Ammon's horn (tissue), 1 donor: Measurements from ENCODE around the gene DNASE2.

Experiments
- DNase-seq: peaks from one replicate; pipeline ENCODE4 v3.0.0-alpha.2; 2016; ENCODE audit warnings: low spot score

DNASE2 gene

DNA sequence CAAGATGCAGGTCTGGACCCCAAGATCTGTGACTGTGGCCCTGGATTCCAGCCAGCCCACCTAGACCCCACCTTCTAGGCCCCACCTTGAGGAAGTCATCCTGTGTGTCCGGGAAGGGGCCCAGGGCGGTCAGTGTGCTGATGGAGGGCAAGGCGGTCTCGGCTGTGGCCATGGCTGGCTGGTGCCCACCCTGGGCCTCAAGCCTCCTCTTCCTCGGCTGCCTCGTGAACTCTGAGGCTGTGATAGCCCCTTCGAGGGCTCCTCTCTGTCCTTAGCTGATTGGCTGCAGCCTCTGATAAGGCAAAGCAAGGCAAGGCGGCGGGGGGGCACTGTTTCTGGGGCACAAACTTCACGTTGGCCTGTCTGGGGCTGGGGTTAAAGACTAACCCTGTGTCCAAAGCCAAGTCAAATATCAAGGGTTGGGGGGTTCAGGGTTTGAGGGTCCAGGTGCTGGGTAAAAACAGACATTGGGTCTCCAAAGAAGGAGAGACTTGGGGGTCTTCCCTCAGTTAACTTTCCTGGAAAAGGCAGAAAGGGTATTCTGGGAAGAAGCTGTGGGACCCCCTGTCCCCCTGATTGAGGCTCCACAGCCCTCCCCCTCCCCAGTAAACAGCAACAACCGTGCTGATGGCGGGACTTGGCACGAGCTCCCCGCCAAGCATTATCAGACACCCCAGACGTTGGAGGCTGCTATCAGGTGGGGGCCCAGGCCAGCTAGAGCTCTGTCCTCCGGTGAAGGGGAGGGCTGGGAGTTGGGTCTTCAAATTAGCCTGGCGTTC lies 5.9 kb upstream of the DNASE2 start, which contains the start of gene KLF1:
KLF1 (minus strand) TSS at position 233 of the 779 bp plus-strand sequence; CDS start at position 172, 61 bp downstream.
- DNase-seq = no peak

DNA sequence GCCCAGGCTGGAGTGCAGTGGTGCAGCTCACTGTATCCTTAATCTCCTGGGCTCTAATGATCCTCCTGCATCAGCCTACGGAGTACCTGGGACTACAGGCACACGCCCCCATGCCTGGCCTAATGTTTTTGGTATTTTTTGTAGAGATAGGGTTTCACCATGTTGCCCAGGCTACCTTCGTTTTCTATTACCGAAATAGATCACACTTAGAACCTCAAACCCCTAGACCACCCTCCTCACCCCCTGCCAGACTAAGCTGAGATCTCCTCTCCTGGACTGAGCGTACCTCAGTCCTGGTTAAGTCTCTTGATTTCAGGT lies 5.4 kb upstream of the DNASE2 start:
- DNase-seq = no peak

DNA sequence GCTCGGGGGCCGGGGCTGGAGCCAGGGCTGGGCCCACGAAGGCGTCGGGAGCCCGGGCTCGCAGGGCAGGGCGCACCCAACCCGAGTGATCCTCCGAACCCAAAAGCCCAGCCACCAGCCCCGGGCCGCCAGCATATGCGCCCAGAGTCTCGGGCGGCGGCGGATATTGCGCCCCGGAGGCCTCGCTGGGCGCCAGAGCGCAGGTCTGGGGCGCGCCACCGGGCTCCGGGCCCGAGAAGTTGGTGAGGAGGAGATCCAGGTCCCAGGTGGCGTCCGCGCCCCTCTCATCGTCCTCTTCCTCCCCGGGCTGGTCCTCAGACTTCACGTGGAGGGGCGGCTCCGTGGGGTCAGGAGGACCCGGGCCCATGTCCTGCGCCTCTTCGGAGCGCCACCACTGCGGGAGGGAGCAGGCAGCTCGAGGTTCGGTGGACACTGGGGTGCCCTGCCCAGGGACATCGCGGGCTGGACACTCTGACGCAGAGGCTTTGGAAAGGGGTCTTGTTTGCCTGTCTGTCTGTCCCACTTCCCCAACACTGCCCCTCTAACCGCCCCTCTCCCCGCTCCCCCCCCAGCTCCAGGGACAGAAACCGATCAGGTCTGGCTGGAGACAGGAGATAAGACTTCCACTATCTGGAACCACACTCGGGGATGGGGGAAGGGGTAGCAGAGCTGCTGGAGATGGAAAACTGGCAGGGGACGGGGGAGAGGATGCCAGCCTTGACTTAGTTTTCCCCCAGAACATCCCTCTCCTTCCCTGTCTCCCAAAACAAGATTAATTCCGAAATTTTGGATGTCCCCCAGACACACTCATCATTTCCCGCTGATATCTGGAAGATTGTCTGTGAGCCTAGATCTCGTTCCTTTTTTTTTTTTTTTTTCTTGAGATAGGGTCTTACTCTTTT lies 4.8 kb upstream of the DNASE2 start:
- no peak for DNase-seq

DNA sequence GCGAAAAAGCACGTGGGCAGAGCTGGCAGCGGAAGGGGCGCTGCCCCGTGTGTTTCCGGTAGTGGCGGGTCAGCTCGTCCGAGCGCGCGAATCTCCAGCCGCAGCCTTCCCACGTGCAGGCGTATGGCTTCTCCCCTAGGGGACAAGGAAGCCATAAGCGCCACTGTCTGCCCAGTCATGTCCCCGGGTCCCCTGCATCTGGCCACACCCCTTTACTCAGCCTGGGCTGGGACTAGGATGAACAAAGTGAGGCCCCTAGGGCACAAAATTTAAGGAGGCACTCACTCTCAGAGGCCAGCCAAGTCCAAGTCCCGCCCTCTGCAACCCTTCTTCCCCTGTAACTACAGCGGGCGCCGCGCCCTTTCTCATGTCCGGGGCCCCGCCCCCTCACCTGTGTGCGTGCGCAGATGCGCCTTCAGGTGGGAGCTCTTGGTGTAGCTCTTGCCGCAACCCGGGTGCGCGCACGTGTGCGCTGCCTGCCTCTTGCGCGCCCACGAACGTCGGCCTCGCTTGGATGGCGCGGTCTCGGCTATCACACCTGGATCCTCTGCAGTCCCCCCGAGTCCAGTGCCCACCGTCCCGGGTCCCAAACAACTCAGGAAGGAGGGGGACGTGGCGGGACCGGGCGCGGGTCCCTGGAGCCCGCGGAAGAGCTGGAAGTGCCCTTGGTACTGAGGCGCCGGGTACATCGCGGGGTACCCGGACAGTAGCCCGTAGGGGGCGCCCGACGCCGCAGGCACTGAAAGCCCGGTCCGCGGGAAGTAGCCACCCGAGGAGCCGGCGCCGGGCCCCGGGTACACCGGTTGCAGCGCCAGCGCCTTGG lies 3.9 kb upstream of the DNASE2 start:
- DNase-seq = no peak

DNA sequence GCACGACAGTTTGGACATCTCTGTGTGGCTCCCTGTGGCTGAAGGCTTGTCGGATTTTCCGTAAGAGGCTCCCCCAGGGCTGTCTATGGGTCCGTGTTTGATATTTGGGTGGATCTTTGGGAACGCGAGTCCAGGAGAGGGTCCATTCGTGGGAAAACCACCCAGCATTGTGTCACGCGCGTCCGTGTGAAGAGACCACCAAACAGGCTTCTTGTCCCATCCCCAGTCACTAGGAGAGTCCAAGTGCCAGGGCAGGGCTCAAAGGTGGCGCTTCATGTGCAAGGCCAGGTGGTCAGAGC lies 3.3 kb upstream of the DNASE2 start:
- DNase-seq = no peak

DNA sequence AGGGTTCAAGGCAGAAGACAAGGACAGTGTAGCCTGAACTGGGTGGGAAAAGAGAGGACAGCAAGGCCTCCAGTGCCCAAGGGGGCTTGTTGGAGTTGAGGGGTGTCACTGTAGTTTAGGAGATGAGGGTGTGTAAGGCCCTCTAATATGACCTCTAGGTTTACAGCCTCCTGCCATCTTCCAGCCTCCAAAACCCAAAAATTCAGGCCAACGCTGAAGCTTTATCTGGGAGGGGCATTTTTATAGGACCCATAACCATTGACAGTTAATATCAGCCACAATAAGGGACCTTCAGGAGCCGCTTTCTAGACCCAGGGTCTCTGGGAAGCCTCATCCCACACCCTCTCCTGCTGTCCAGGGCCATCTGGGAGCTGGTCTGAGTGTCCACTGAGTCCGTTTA lies 3.0 kb upstream of the DNASE2 start:
- DNase-seq = no peak

DNA sequence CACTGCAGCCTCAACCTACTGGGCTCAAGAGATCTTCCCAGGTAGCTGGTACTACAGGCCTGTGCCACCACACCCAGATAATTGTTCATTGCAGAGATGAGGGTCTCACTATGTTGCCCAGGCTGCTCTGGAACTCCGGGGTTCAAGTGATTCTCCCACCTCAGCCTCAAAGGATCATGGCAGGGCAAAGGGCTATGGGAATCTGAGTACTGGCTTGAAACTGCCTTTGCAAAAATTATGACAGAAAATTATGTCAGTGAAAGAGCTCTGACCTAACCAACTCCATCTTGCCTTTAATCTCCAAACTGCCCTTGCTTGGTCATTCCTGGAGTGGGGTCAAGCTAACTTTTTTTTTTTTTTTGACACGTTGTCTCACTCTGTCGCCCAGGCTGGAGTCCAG lies 1.3 kb upstream of the DNASE2 start:
- no peak for DNase-seq

DNA sequence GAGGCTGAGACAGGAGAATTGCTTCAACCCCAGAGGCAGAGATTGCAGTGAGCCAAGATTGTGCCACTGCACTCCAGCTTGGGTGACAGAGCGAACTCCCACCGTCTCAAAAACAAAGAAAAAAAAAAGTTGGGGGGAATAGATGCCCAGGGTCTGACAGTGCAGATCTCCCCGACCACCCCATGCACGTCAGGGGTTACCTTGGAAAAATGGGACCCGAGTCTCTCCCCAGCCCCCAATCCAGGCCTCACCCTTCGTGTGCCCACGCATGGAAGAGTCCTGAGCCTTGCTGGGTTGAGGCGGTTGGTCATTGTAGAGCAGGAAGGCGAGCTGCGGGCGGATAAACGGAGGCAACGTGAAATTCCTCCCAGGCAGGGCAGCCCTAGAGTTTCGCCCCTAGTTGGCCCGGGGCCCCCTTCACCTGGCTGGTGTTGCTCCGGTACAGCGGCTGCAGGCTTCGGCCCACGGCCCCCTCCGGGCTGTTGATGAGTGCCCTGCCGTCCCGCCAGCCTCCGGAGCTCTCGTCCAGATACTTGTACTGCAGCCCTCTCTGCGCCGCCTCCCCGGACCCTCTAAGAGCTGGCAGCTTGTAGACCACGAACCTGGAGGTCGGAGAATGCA lies 588 bp downstream of the DNASE2 start:
- peak; percentile 38 for DNase-seq

DNA sequence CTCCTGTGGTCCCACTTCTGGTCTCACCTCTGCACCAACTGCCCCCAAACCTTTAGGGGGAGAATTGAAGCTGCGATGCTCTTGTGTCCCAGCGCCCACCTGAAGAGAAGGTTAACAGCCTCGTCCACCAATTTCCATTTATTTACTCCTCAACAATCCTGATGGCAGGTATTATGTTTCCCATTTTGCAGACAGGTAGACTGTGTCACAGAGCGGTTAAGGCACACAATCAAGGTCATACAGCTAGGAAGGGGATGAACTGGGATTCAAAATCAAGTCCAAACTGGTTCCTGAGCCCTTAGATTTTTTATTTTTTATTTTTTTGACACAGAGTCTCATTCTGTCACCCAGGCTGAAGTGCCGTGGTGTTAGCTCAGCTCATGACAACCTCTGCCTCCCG lies 6.2 kb downstream of the DNASE2 start:
- DNase-seq = no peak

DNA sequence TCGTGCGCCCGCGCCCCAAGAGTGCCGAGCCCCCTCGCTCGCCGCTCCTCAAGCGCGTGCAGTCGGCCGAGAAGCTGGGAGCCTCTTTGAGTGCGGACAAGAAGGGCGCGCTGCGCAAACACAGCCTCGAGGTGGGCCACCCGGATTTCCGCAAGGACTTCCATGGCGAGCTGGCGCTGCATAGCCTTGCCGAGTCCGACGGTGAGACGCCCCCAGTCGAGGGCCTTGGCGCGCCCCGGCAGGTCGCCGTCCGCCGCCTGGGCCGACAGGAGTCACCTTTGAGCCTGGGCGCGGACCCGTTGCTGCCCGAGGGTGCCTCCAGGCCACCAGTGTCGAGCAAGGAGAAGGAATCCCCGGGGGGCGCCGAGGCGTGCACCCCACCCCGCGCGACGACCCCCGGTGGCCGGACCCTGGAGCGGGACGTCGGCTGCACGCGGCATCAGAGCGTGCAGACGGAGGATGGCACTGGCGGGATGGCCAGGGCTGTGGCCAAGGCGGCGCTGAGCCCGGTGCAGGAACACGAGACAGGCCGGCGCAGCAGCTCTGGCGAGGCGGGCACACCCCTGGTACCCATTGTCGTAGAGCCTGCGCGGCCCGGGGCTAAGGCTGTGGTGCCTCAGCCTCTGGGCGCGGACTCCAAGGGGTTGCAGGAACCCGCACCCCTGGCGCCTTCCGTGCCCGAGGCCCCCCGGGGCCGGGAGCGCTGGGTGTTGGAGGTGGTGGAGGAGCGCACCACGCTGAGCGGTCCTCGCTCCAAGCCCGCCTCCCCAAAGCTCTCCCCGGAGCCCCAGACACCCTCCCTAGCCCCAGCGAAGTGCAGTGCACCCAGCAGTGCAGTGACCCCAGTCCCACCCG lies 7.1 kb downstream of the DNASE2 start:
- no peak for DNase-seq

DNA sequence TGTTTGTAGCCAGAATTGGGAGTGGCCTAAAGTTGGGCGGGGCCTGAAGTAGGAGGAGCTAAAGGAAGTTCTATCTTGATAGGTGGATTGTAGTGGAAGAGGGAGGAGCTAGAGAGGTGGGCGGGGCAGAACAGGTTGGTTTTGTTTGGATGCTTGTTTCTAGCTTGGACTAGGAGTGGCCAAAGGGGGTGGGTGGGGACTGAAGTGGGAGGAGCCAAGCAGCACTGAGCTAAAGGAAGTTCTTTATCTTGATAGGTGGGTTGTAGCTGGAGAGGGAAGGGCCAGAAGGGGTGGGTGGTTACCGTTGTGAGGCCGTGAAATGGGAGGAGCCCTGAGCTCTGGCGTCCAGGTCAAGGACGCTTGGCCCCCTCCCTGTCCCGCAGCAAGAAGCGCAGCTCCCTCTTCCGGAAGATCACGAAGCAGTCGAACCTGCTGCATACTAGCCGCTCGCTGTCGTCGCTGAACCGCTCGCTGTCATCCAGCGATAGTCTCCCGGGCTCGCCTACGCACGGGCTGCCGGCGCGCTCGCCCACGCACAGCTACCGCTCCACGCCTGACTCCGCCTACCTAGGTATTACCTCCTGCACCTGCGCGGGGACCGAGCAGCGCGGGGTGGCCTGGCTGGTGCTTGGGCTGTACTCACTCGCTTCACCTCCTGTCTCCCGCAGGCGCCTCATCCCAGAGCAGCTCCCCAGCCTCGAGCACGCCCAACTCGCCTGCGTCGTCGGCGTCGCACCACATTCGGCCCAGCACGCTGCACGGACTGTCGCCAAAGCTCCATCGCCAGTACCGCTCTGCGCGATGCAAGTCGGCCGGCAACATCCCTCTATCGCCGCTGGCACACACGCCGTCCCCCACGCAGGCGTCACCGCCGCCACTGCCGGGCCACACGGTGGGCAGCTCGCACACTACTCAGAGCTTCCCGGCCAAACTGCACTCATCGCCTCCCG lies 8.0 kb downstream of the DNASE2 start:
- DNase-seq = no peak

DNA sequence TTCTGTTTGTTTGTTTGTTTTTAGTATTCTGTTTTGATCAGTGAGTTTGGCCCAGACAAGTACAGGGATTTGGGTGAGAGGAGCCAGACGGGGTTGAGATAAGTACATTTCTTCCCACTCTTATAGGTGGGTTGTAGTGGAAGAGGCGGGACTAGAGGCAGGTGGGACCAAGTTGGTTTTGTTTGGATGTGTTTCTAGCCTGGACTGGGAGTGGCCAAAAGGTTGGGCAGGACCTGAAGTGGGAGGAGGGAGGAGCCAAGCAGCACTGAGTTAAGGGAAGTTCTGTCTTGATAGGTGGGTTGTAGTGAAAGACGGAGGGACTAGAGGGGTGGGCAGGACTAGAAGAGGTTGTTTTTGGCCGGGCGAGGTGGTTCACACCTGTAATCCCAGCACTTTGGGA lies 9.0 kb downstream of the DNASE2 start:
- no peak for DNase-seq

DNA sequence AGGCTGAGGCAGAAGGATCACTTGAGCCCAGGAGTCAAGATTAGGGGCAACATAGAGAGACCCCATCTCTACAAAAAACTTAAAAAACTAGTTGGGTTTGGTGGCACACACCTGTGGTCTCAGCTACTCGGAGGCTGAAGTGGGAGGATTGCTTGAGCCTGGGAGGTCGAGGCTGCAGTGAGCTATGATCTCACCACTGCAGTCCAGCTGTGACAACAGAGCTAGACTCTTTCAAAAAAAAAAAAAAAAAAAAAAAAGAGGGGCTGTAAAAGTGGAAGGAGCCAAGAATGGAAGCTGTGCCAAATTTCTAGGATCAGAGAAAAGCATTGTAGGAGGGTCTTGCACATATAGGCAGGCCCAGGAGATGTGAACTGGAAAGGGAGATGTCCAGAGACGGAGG lies 9.6 kb downstream of the DNASE2 start:
- DNase-seq = no peak

DNA sequence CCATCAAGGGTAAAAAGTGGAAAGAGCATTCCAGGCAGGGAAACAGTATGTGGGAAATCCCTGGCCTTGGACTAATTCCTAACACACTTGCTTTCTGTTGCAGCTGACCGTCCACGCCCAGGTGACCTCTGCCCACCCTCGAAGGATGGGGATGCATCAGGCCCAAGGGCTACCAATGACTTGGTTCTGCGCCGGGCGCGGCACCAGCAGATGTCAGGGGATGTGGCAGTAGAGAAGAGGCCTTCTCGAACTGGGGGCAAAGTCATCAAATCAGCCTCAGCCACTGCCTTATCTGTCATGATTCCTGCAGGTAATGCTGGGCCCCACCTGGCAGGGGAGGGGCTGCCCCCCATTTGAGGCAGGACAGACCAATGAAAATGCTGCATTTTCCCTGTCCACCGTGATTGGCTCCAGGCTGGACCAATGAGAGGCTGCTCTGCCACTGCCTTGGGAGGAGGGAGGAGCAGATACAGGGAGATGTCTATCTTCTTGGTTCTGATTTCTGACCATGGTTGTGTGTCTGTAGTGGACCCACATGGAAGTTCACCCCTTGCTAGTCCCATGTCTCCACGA lies 12.6 kb downstream of the DNASE2 start:
- DNase-seq = no peak

DNA sequence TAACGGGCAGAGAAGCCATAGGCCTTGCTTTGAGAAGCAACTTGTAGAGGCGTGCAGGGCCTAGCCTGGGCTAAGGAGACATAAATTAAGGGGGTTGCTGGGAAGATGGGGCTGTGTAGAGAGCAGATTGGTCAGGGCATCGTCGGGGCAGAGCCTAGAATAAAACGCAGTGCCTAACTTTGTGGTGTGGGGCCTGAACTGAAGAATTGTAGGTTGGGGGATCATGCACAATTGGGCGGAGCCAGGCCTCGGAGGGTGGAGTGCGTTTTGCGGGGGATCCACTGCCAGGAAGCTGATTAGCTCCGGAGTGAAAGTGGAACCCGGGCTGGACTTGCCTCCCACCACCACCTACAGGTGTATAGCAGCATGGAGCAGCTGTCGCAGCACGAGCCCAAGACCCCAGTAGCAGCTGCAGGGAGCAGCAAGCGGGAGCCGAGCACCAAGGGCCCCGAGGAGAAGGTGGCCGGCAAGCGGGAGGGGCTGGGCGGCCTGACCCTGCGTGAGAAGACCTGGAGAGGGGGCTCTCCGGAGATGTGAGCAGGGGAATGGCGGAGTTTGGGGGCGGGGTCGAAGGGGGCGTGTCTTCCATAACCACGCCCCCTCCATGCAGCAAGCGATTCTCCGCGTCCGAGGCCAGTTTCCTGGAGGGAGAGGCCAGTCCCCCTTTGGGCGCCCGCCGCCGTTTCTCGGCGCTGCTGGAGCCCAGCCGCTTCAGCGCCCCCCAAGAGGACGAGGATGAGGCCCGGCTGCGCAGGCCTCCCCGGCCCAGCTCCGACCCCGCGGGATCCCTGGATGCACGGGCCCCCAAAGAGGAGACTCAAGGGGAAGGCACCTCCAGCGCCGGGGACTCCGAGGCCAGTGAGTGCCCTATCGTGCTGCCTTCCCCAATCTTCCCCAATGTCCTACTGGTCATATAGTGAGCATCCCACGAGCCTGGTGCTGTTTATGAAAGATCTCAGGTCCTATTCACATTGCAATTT lies 13.8 kb downstream of the DNASE2 start:
- peak; percentile 38 for DNase-seq

DNA sequence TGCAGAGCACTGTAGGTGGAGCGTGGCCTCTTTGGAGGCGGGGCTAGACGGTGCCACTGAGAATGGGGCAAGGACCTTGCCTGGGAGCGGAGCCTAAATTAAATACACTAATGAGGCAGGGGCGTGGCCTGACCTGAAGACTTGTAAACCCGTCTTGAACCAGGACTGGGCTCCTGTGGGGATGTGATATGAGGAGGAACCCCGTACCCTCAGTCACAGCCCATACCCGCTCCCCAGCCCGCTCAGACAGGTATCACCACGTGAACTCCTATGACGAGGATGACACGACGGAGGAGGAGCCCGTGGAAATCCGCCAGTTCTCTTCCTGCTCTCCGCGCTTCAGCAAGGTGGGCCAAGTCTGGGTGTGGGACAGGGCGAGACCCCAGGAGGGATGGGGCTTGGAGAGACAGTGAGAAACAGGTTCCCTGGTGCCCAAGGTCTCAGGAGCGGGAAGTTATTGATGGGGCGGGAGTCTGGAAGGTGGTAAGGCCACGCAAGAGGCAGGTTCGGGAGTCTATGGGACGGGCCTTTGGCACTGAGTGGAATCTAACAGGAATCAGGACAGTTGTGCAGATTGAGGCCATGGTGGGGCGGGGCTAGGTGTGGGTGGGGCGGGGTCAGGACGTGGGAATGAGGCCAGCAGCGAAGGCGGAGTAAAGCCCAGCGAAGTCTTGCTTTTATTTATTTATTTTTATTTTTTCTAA lies 14.7 kb downstream of the DNASE2 start:
- no peak for DNase-seq

DNA sequence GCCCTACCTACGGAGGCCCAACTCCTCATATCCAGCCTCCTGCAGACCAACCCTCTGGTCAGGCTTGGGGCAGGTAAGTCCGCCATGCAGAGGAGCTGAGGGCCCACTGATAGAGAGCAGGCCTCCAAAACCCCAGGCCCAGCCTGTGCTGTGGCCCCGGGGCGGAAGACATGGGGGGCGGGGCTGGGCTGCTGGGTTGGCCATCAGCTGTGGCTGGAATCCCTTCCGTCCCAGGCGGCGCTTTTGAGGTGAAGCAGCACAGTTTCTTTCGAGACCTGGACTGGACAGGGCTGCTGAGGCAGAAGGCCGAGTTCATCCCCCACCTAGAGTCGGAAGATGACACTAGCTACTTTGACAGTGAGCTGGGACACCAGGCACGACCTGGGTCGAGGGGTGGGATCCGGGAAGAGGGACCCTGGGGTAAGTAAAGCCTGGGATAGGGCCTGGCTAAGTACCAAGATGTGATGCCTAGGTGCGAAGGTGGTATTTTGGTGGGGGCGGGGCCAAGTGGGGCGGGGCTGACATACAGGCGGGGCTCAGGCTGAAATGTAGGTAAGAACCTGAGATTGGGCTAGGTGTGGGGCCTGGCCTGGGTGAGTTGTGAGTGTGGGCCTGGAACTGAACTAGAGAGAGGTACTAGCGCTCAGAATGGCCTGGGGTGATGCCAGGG lies 15.4 kb downstream of the DNASE2 start:
- no peak for DNase-seq
